ENCODE data around the gene RNF5.

Gene RNF5

GRCh38 chr6:32148289-32149091 is 29.7 kb upstream of the RNF5 start:
- H3K4me3 ChIP-seq (ENCODE audit: control insufficient read depth, low read depth, low read length) = no peak overlapping the region
- no peak for DNase-seq (ENCODE audit: low read depth)

GRCh38 chr6:32149092-32149755 is 29.0 kb upstream of the RNF5 start:
- TF ChIP-seq CTCF (conservative IDR thresholded peaks at IDR 0.05; ENCODE audit: control insufficient read depth, insufficient read depth, low read depth, low read length) = no peak
- DNase-seq (ENCODE audit: low read depth) = no peak
- no peak overlapping the region for H3K4me3 ChIP-seq (ENCODE audit: control insufficient read depth, low read depth, low read length)

More at GRCh38 chr6:32148289-32149091, 29.7 kb upstream of the RNF5 start:
- TF ChIP-seq CTCF (conservative IDR thresholded peaks at IDR 0.05; ENCODE audit: control insufficient read depth, insufficient read depth, low read depth, low read length) = no peak

GRCh38 chr6:32149932-32150870 is 28.0 kb upstream of the RNF5 start:
- DNase-seq (ENCODE audit: low read depth) = no peak
- no peak for TF ChIP-seq CTCF (conservative IDR thresholded peaks at IDR 0.05; ENCODE audit: control insufficient read depth, insufficient read depth, low read depth, low read length)
- no peak overlapping the region for H3K4me3 ChIP-seq (ENCODE audit: control insufficient read depth, low read depth, low read length)

DNA sequence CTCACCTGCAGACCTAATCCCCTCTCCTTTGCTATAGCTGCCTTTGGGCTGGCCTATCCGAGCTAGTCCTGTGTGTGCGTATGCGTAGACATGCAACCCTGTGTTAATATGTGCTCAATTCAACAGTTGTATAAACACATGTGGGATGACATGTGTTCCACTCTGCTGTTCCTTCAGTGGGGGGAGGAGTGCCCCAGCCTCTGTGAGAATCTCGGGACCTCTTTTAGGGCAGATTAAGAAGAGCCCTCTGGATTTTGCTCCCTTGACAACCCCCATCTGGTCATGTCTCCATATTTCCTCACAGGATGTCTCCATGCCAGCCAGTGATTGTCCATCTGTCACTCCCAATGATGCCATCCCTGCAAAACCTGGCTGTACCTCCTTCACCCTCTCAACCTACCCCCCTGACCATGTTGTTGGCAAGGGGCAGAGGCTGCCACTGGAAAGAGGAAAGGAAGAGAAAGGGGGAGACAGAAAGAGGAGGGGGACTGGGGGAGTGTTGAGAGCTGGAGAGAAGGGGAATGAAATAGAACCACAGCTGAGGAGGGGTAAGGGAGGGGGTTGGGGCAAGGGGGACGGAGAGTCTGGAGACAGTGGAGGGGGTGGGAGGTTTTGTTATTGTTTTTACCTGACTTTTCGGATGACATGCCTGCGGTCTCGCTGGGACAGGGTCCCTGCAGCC is 26.9 kb upstream of the RNF5 start:
- peak overlapping the region; percentile 46 for H3K4me3 ChIP-seq (ENCODE audit: control insufficient read depth, low read depth, low read length)
- TF ChIP-seq CTCF (conservative IDR thresholded peaks at IDR 0.05; ENCODE audit: control insufficient read depth, insufficient read depth, low read depth, low read length) = no peak
- no peak for DNase-seq (ENCODE audit: low read depth)

DNA sequence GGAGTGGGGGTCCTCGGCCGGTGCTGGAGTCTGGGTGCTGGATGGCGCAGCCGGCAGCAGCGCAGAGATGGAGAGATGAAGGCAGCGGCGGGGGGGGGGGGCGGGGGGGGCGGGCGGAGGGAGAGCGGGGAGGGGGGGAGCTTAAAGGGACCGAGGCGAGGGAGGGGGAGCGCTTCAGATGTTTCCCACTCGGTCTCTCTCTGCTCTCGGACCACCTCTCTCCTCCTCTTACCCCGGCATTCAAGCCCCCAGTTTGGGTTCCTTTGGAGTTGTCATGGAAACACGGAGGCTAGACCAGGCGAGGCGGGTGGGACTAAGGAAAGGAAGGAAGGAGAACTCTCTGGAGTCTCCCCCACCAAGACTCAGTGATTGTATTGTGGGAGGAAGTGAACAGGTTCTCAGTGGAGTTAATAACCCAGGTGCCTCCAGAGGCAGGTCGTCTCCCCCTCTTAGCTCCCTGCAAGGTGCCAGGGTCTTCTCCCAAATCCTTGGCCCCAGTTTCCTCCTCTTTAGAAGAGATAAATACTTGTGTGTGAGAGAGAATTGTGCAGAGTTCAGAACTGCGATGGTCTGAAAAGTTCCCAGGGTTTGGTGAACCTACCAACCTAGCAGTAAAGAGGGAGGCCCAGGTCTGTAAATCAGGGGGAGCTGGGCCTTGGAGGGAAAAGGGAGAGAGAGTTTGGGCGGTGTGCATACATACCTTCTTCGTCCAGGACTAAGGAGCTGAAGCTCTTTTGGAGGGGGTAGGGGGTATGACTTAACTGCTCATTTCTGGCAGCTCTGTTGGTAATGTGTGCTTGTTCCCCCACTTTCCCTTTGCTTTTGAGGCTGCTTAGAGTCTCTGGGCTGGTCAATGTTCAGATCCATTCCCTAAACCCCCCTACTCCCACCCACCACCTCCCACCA is 26.1 kb upstream of the RNF5 start, which contains the start of gene PRRT1:
Gene PRRT1 (minus strand): TSS at position 77 of the 906 bp plus-strand sequence. CDS start 112 bp downstream, outside the sequence.
- no peak for DNase-seq (ENCODE audit: low read depth)
- TF ChIP-seq CTCF (conservative IDR thresholded peaks at IDR 0.05; ENCODE audit: control insufficient read depth, insufficient read depth, low read depth, low read length) = no peak
- H3K4me3 ChIP-seq (ENCODE audit: control insufficient read depth, low read depth, low read length) = peak within 1 kb of the TSS; percentile 92

Data from fibroblast of mammary gland (primary cell).